Left ventricle myocardium superior (tissue), 1 donor: ENCODE results near the gene ADAMTS2. TPM values are rescaled to one million over a fixed set of nuclear protein-coding genes. Genes with fewer than 3 reads are reported as not detected.

Source experiments
- ATAC-seq: fragments of 200-7000 bp; cut with Tn5 transposase; one replicate; pipeline ENCODE4 v1.9.1; 2020; ENCODE audit warnings: mild to moderate bottlenecking, moderate library complexity
- DNase-seq: peaks from one replicate; pipeline ENCODE4 v3.0.0-alpha.2; 2020
- intact Hi-C: fragments of 100-400 bp; cut with micrococcal nuclease; formaldehyde crosslinking; loops from one replicate; pipeline ENCODE4 v1.11.0; 2022
- total RNA-seq: library from RNA; stranded (reverse); fragmentation: NEBNext Ultra II Directional; extraction: Animal tissue kit (Norgen Biotek cat#: 25700); gene quantifications from one replicate; pipeline ENCODE4 v1.2.1, GENCODE V29; 2021
- donor health status: DM: no; HTN: yes; CAD: no; lungs with severe emphysema.

Gene ADAMTS2
- total RNA-seq, 1 donor from 2014 or later, result 4.3 TPM

DNA sequence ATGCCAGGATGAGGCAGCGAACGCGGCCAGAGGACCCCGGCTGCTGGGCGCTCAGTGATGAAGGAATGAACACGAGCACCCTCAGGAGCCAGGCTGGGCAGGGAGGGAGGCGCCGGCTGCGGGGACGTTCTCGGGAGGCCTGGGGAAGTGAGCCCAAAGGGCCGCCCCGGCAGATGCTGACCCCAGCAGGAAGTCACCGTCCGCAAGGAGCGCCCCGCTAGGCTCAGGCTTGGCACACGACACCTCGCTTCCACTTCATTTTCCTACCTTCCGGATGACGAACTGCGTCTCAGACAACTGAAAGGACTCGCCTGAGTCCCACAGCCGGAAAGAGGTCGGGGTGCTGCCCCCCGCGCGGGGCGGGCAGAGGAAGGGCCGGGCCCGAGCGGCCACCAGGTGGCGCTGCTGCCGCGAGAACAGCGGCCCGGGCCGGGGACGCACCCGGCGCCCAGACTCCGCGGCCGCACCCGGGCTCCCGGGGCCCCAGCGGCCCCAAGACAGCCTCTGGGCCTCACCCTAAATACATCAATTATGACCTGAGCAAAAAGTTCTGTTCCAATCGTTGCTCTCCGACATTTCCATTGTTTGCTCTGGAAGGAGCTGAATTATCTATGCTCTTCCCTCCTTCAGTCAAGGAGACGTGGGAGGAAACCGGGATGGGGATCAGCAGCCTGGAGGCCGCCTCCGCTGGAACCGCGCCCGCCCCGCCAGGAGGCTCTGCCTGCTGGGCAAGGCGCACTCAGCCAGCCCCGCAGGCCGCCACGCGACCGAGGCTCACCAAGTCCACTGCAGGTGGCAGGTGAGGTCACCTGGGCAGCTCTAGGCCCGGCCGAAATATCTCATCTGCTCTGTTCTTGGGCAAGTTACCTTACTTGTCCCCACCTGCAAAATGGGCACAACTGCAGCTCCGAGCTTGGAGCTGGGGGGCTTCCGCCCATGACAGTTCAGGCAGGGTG is 178.1 kb downstream of the ADAMTS2 start:
- DNase-seq, result peak; percentile 77
- peak; percentile 90 for ATAC-seq
- intact Hi-C loops, result no loop called here

DNA sequence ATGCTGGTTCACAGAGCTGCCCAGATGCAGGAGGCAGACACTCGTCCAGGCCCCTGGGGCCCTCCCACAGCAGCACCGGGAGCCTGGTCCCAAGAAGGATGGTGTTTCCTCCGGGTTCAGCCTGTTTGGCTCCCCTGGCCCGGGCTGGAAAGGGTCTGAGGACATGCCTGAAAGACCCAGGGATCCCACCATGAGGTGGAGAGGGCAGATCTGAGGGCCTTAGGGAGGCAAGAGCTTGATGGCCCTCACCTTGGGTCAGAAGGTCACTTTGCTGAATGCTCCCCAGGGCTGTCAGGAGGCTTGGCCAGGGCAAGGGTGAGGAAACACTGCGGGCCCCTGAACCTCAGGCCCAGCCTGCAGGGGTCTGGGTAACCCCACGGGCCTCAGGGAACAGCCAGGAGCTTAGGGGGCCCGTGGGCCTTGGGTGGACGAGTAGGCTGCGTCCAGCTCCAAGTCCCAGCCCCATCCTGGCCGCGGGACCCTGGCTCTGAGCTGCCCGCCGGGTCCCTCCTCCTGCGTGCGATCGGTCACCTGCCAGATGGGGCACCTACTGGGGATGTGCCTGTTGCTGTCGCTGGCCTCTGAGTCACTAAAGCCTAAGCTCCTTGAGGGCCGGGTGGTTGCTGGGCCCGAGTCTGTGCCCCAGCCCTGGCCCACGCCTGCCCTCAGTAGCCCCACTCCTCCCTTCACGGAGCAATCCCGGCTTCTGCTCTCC is 178.9 kb downstream of the ADAMTS2 start:
- intact Hi-C loops, result no loop called here
- ATAC-seq (no peak), DNase-seq (no peak)

DNA sequence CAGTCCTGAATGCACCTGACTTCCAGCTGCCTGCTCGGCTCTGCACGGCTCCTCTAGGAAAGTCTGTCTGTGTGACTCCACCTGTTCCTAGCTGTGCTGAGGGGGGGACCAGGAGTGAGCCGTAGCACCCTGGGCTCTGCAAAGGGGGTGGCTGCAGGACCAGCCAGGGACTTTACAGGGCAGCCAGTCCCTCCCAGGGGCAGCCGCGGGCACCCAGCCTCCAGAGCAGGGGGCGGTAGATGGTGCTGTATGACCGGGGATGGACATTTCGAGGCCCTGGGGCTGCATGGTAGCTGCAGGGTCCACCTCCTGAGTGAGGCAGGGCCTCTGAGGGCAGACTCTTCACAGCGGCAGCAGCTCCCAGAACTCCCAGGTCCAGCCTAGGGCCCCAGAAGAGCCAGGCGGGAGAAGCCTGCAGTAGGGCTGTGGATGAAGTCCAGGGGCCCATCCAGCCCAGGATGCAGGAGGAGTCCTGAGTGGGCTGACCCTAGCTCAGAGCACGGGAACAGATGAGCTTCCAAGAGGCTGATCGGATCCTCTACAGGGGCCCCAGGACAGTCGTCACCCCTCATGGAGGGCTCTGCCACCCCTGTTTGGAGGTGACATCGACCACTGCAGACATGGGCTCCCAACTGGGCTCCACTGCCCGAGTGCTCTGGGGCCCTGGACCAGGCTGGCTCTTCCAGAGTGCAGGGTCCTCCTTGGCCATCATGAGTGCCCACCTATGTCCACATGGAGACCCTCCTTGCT is 179.7 kb downstream of the ADAMTS2 start:
- DNase-seq, result no peak
- no peak for ATAC-seq
- intact Hi-C loops, result no loop called here

DNA sequence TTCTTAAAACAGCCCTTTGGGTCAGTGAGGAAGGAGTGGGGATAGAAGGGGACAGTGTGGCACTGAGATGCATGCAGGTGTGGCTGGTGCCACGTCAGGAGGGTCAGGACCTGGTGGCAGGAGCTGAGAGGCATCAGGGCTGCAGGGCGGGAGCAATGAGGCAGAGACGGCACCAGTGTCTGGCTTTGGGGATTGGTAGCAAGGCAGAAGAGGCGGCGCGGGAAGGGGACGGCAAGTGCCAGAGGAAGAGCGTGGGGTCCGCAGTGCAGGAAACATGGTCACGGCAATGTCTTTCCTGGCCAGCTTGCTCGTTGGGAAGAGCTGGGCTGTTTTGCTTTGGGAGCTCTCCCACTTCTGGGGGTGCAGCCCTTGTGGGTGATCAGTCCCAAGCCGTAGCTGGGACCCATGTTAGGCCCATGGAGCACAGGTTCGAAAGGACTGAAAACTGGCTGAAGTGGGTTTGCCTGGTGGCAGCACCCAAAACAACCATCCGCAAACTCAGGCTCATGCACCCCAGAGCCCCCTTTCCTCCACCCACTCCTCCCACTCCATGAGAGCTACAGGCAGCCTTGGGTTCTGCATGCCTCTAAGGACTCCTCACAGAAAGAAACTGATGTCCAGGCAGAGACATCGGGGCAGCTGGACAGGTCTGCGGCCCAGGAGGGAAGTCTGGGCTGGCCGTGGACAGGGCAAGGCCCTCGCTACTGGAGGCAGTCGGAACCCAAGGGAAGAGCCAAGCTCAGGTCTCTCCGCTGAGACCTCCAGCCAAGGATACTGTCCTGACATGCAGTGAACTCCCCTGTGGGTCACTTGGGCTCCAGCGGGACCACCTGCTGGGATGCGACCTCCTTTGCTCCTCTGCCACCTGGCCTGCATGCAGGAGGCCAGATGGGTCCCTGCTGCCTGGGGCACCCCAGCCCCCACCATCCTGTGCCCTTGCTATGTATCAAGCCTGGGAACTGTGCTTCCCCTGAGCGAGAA is 180.6 kb downstream of the ADAMTS2 start:
- intact Hi-C loops, result loop anchor here (5.0 kb wide), 1 partner anchor 328 kb away; no protein-coding TSS in a partner anchor
- no peak for ATAC-seq
- DNase-seq, result no peak

DNA sequence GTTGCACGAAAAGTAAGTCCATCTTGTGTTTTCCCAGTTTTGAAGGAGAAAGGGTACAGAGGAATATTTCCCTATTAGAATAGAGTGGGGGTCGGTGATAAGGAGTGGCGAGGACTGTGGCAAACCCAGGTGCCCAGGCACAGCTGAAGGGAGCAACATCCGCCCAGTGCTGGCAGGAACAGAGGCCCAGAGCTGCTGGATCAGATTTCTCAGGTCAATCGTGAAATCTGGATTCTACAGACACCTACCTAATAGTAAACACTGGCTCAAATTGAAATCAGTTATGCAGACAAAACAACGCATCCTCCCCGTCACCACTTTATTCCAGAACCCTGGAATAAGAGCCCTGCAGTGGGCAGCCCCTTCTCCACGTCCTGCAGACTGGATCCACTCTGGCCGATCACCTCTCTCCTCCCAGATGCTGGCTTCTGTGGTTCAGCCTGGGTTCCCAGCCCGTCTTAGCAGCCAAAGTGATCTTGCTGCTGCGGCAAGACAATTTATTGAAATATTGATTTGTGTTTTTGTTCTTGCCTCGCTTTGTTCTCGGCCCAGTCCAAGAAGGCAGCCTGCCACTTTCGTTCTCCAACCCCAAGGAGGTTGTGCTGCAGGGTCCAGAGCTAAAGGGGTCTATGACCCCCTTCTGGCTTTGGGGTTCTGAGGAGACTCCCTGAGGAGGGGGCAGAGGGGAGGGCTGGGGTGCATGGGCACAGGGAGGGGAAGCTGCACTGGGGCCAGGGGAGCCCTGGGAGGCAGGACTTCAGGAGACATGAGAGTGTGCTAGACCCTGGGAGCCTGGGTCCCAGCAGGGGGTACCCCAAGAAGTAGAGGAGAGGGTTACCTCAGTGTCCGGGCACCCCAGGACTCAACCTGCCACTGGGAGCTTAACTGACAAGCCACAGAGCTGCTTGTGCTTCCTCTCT is 181.8 kb downstream of the ADAMTS2 start:
- DNase-seq (no peak), ATAC-seq (no peak)
- intact Hi-C loops, result loop anchor here (5.0 kb wide), 1 partner anchor 329 kb away; no protein-coding TSS in a partner anchor

DNA sequence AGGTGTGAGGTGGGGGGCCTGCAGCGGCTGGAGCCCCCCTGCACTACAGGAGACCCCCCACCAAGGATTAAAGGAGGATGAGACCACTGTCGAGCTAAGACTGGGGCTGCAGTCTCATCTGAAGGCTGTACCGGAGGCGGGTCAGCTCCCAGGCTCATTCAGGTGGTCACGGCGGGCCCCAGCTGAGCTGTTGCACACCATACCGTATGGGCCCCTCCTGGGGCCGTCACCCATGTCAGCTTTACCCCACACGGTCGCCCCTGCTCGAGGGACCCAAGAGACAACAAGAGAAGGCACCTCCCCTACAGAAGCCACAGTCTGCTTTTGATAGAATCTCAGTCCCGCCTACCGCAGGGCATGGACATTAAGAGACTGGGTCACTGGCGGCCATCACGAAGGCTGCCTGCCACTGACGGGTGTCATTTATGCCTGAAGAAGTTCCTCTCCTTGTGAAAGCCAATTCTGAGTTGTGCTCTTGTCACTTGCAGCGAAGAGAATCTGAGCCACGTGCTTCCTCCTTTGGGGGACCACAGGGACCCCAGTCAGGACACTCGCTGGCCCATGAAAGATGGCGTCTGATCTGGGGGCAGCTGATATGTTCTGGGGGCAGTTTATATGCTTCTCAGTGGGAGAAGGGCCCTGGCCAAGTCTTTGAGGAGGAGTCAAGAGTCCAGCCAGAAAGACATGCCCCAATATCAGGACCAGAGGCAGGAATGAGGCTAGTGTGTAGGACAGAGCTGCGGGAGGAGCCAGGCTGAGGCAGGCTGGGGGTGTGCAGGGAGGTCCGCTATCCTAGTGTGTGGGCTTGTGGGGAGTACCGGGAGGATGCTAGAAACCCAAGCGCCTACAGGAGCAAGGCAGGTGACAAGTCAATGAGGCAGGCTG is 182.7 kb downstream of the ADAMTS2 start:
- DNase-seq (no peak), ATAC-seq (no peak)
- intact Hi-C loops, result loop anchor here (5.0 kb wide), 1 partner anchor 330 kb away; no protein-coding TSS in a partner anchor

DNA sequence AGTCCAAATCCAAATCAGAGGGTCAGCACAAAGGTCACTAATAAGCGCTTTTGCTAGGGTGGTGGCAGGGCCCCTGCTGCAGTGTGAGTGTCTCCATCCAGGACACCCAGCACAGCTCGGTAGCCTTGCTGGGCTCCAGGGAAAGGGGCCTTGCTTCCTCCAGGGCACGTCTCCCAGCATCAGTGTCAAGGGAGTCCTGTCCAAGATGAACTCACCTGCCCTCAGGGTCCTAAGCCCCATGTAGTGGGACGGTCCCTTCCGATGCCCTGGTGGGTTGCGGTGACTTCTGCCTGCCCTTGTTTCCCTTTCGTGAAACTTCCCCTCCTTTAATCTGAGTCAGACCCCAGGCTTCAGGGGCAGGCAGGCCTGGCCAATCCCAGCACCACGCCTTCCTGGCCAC is 183.4 kb downstream of the ADAMTS2 start:
- ATAC-seq, result no peak
- intact Hi-C loops, result loop anchor here (5.0 kb wide), 1 partner anchor 330 kb away; no protein-coding TSS in a partner anchor
- DNase-seq, result no peak

DNA sequence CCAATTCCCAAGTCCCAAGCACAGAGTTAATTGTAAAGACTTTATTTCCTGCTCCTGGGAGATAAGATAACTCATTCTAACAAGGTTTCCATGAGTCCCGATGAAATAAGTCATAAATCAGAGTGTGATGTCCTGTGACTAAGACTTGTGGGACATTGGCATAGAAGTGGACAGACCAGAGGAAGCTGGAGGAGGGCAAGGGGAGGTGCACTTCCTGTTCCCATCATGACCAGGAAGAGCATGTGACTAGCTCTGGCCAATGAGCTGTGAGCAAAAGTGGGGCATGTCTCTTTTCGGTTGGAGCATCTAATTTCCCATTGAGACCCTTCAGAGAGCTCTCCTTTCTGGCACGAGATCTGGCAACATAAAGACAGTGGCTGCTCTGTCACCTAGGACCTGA is 184.7 kb downstream of the ADAMTS2 start:
- intact Hi-C loops, result loop anchor here (5.0 kb wide), 1 partner anchor 332 kb away; no protein-coding TSS in a partner anchor
- DNase-seq, result no peak
- ATAC-seq, result no peak

DNA sequence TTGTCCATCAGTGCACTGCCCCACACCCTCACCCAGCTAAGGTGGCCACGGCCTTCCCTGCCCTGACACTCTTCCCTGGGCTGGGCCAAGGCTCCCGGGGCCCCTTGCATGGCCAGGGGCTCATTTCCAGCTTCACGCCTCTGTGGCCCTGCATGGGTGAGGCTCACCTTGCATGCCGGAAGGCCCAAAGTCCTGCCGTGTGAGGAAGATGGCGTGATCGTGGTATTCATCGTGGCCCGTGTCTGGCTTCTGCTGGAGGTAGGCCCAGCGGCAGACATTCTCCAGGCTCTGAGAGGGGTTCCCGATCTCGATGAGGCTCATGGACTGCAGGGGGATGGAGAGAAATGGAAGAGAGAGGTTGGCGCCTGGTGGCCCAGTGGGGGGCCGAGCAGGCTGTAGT is 186.7 kb downstream of the ADAMTS2 start:
- ATAC-seq (no peak), DNase-seq (no peak)
- intact Hi-C loops, result no loop called here

DNA sequence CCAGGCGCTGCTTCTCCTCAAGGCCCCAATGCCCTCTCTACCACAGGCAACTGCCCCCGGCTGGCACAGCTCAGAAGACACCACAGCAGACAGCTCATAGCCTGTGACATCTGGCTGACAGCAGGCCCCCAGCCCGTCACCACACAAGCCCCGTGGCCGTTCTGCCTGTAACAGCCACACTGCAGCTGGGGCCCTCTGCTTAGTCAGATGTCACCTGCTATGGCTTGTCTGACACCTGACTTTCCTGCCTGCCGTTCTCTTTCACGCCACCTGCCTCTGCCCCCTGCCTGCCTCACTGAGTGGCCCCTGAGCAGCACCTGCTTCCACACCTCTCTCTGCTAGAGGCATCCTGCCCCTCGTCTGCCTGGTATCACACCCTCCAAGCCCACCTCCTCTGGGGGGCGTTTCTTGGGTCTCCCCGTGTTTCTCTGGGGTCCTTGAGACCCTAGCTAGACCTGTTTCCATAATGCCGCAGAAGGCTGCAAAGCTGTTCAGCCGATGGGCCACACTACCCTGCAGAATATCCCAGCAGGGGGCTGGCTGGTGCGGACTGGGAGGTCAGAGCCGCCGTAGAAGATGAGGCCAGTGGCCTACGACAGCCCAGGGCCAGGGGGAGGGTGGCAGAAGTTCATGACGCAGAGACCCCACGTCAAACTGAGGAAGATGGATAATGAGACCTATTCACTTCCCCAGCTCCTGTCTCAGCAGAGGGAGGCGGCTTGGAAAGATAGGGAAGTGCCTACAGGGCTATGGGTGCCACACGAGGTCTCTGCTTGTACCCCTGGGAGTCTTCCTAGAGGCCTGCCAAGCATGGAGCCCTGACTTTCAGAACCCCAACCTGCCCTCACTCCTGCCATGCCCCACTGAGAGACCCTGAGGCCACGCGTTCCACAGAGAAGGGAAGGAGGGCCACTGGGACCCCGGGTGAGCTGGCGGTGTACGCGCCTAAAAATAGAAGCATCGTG is 190.0 kb downstream of the ADAMTS2 start:
- intact Hi-C loops, result no loop called here
- no peak for ATAC-seq
- DNase-seq, result peak; percentile 14

DNA sequence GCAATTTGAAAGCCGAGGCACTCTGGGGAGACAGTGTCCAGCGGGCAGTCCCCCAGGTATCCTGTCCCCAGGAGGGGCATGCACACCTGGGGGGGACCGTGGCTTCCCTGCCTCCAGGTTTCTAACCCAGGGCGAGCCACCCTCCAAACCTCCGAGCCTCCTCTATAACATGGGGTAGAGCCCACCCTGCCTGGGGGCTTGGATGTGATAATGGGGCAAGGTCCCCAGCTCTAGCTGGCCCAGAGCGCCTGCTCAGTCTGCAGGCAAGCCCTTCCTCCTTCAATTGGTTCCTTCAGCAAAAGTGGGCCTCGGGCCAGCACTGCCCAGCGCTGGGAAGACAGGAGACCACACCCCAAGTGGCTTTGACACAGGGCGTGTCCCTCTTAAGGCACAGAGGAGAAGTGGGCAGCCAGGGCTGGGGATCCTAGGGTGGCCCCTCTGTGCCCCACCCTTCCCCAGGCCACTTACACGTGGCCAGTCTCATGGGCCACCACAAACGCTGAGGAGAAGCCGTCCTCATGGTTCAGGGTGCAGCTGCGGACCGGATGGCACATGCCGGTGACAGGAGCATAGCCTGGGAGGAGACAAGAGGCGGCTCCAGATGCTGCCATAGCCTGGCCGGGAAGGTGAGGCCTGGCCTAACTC is 190.8 kb downstream of the ADAMTS2 start:
- DNase-seq (peak; percentile 12), ATAC-seq (no peak)
- intact Hi-C loops, result no loop called here

DNA sequence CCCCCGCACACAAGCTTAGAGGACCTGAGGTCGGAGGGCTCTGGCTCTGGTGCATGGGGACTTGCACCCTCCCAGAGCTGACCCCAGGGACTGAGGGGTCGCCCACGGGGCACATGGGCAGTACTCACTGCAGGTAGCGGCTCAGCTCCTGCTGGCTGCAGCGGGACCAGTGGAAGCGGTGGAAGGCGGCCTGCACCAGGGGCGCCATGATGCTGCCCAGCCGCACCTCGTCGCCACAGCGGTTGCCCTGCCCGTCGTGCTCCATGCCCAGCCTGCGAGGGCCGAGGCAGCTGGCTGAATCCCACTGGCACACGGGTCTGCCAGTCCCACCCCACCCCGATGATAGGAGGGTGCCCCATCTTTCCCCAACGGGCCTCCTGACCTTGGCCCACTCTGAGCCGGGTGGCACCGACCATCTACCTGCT is 191.3 kb downstream of the ADAMTS2 start:
- DNase-seq (peak; percentile 24), ATAC-seq (no peak)
- intact Hi-C loops, result no loop called here

DNA sequence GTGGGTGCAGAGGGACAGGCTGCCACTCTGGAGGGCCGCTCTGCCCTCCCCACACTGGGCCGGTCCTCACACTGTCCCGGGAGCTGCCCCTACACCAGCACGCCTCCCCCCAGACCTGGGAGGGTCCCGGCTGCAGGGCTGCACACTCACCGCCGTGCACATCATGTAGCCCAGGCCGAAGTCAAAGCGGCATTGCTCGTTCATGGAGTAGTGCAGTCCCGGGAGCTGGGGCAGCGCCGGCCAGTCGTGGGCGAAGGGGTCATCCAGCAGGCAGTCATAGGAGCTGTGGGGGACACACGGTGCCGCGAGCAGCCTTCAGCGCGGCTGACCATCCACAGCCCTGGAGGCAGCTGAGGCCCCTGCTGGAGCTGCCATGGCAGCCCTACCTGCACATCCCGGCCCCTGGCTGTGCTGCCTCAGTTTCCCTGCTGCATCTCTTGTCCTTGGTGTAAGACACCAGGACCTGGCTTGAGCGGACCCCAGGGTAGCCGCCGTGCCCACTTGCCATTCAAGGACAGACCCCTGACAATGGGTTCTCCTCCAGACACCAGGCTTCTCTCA is 191.8 kb downstream of the ADAMTS2 start:
- DNase-seq, result peak; percentile 10
- ATAC-seq, result no peak
- intact Hi-C loops, result no loop called here

DNA sequence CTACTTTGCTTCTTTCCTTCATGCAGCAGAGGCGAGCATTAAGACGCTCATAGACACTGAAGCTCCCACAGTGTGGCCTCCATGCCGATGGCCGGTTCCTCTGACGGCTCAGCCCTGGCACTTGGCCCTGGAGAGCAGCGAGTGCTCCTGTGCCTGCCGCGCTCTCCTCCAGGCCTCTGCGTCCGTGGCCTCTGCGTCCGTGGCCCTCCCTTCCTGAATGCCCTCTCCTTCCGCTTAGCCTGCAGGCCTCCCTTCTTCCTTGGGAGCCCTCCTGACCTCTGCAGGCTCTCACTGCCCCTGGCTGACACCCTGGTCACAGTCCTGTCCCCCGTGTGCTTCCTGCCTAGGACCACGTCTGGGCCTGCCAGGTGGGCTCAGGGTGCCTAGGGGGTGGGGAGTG is 192.3 kb downstream of the ADAMTS2 start:
- peak; percentile 24 for DNase-seq
- intact Hi-C loops, result no loop called here
- no peak for ATAC-seq
